Measurements from ENCODE around the gene MBOAT7. TPM values are rescaled to one million over a fixed set of nuclear protein-coding genes. Genes with fewer than 3 reads are reported as not detected.
A peak's percentile ranks its signal among the peaks of the same experiment; 100 is the strongest.

MBOAT7 gene
- polyA plus RNA-seq, 1 of the 3 experiments (the other 2 are of a cell fraction): 80.8 TPM

DNA sequence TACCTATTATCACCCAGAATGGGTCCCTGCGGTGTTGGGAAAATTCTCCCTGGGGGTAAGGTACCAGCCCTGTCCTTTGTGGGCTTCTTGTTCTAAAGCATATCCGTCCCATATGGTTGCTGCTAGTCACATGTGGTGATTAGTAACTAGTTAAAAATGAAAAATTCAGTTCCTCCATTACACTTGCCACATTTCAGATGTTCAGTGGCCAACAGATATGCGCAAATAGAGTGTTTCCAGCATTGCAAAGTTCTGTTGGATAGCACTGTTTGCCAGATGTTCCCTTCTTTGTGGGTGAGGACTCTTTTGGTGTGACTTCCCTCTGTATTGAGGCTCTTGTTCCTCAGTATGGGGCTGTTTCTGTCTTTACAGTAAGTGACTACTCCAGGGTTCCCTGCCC is 48.0 kb downstream of the MBOAT7 start (continued):
- TF ChIP-seq USF2 (IDR thresholded peaks at IDR 0.05; ENCODE audit: borderline replicate concordance, low read depth, low read length) (no peak), TCF12 (IDR thresholded peaks at IDR 0.05) (no peak), RFX5 (IDR thresholded peaks at IDR 0.05; ENCODE audit: low read length) (no peak), FOSL2 (IDR thresholded peaks at IDR 0.05; ENCODE audit: borderline replicate concordance, low read depth) (no peak), SIN3A (IDR thresholded peaks at IDR 0.05; ENCODE audit: borderline replicate concordance, low read depth, low read length) (no peak)
- TF ChIP-seq, protein P1, sequence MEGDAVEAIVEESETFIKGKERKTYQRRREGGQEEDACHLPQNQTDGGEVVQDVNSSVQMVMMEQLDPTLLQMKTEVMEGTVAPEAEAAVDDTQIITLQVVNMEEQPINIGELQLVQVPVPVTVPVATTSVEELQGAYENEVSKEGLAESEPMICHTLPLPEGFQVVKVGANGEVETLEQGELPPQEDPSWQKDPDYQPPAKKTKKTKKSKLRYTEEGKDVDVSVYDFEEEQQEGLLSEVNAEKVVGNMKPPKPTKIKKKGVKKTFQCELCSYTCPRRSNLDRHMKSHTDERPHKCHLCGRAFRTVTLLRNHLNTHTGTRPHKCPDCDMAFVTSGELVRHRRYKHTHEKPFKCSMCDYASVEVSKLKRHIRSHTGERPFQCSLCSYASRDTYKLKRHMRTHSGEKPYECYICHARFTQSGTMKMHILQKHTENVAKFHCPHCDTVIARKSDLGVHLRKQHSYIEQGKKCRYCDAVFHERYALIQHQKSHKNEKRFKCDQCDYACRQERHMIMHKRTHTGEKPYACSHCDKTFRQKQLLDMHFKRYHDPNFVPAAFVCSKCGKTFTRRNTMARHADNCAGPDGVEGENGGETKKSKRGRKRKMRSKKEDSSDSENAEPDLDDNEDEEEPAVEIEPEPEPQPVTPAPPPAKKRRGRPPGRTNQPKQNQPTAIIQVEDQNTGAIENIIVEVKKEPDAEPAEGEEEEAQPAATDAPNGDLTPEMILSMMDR (IDR thresholded peaks at IDR 0.05): no peak

GRCh38 chr19:54138489-54139256 is 50.7 kb downstream of the MBOAT7 start:
- Histone ChIP-seq H3K4me1 (ENCODE audit: control insufficient read depth in 1 of 2, insufficient read depth in 2 of 2, low read depth in 1 of 2, low read length in 1 of 2) (peaks cover 0 to 24% of the 10 kb centered on the region in 2 experiments; a peak in 1 of 4 replicates), H3K36me3 (replicated peaks in 1 of 2; ENCODE audit: control insufficient read depth in 1 of 2, insufficient read depth in 2 of 2, low read length in 1 of 2) (peaks cover 16 to 41% of the 10 kb centered on the region in 2 experiments), H3K4me3 (ENCODE audit: low read depth in 2 of 2, low read length in 1 of 2) (peak overlapping the region; percentile 76 to 86), H3K9me3 (no peaks in the 10 kb centered on the region), H2AFZ (ENCODE audit: low read depth) (no peak overlapping the region), H3K9ac (peak overlapping the region; percentile 98), H3K4me2 (peak overlapping the region; percentile 94), H3K9me2 (no peaks in the 10 kb centered on the region), H3F3A (replicated peaks; ENCODE audit: insufficient read depth) (no peaks in the 10 kb centered on the region), H3K27ac (ENCODE audit: low read depth in 2 of 2, low read length in 1 of 2) (no peak overlapping the region; a peak in 1 of 4 replicates), H4K20me1 (ENCODE audit: insufficient read depth) (peaks cover 47% of the 10 kb centered on the region), H3K27me3 (ENCODE audit: insufficient read depth) (no peaks in the 10 kb centered on the region), H3K79me2 (ENCODE audit: insufficient read depth) (peaks cover 56% of the 10 kb centered on the region)
- no peak for DNase-seq
- TF ChIP-seq SMC3 (IDR thresholded peaks at IDR 0.05; ENCODE audit: low read depth, low read length): no peak
- no peak for TF ChIP-seq ELF1 (IDR thresholded peaks at IDR 0.05)
- no peak for TF ChIP-seq NRF1 (IDR thresholded peaks at IDR 0.05; ENCODE audit: low read depth, low read length)
- TF ChIP-seq, protein P2, sequence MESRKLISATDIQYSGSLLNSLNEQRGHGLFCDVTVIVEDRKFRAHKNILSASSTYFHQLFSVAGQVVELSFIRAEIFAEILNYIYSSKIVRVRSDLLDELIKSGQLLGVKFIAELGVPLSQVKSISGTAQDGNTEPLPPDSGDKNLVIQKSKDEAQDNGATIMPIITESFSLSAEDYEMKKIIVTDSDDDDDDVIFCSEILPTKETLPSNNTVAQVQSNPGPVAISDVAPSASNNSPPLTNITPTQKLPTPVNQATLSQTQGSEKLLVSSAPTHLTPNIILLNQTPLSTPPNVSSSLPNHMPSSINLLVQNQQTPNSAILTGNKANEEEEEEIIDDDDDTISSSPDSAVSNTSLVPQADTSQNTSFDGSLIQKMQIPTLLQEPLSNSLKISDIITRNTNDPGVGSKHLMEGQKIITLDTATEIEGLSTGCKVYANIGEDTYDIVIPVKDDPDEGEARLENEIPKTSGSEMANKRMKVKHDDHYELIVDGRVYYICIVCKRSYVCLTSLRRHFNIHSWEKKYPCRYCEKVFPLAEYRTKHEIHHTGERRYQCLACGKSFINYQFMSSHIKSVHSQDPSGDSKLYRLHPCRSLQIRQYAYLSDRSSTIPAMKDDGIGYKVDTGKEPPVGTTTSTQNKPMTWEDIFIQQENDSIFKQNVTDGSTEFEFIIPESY (IDR thresholded peaks at IDR 0.05; ENCODE audit: borderline replicate concordance, low read depth): no peak
- no peak for TF ChIP-seq FOSL2 (IDR thresholded peaks at IDR 0.05; ENCODE audit: borderline replicate concordance, low read depth)
- TF ChIP-seq JUND (IDR thresholded peaks at IDR 0.05): no peak
- no peak for TF ChIP-seq POLR2AphosphoS5 (IDR thresholded peaks at IDR 0.05; ENCODE audit: low read depth, low read length)
- no peak for TF ChIP-seq EZH2phosphoT487 (IDR thresholded peaks at IDR 0.05; ENCODE audit: borderline replicate concordance, low read depth)
- no peak for TF ChIP-seq TEAD4 (IDR thresholded peaks at IDR 0.05; ENCODE audit: borderline replicate concordance, insufficient read depth)
- TF ChIP-seq, protein P3, sequence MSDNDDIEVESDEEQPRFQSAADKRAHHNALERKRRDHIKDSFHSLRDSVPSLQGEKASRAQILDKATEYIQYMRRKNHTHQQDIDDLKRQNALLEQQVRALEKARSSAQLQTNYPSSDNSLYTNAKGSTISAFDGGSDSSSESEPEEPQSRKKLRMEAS (IDR thresholded peaks at IDR 0.05; ENCODE audit: low read depth): no peak
- no peak for TF ChIP-seq SIN3A (IDR thresholded peaks at IDR 0.05; ENCODE audit: borderline replicate concordance, low read depth, low read length)
- WGBS (ENCODE audit: low lambda C conversion rate): 56% methylated on average over 14 of the region's 31 CpGs
- POLR2A ChIA-PET: interaction anchor here (3.0 kb wide), 1 partner anchor 23 kb away, joined by 30 read pairs; the partner anchor contains the start of genes PRPF31 and TFPT
- CTCF ChIA-PET: interaction anchor here (0.9 to 1.5 kb wide), 5 partner anchors 20 to 93 kb away, joined by 3 to 5 read pairs (median 3); partner anchors contain the start of gene LENG1

Measured in SK-N-SH (cell line).